Pancreas (tissue), 10 donors: ENCODE data around the gene FAM184B. TPM values are rescaled to one million over a fixed set of nuclear protein-coding genes. Genes with fewer than 3 reads are reported as not detected.

ENCODE experiments used
- ATAC-seq, 4 donors: fragments of 200-7000 bp; cut with Tn5 transposase; one replicate each; pipeline versions ENCODE4 v1.8.0 to v1.9.1; 2020; ENCODE audit warnings: mild to moderate bottlenecking in 4 of 4, moderate library complexity in 4 of 4
- DNase-seq, 6 donors: peaks; one replicate each; pipeline ENCODE4 v3.0.0-alpha.2; 2020
- FAIRE-seq: peaks from 2 replicates; lab custom pipeline; 2012; peaks lifted over from hg19 to GRCh38; lab: Jason Lieb, UNC
- H3K27ac ChIP-seq, 4 donors: fragments of 200-600 bp; sonication (generic); 1 replicate in 3 of 4; 2 replicates in 1 of 4; pipeline versions ENCODE4 v1.5.0 to v1.8.0; 2020
- H3K27me3 ChIP-seq, 4 donors: fragments of 200-600 bp; one replicate each; pipeline ENCODE4 v1.8.0; 2021
- H3K36me3 ChIP-seq, 3 donors: fragments of 200-600 bp; sonication (generic) in 1 of 3; one replicate each; pipeline versions ENCODE4 v1.5.0 to v1.8.0; 2020 to 2021
- H3K4me1 ChIP-seq, 3 donors: fragments of 200-600 bp; one replicate each; pipeline ENCODE4 v1.8.0; 2021
- H3K4me3 ChIP-seq, 4 donors: fragments of 200-600 bp; sonication (generic) in 2 of 4; one replicate each; pipeline versions ENCODE4 v1.5.0 to v1.8.0; 2020 to 2021
- H3K9me3 ChIP-seq, 4 donors: fragments of 200-600 bp; one replicate each; pipeline ENCODE4 v1.8.0; 2021
- WGBS, 2 donors: extraction: QIAGEN DNeasy Blood & Tissue Kit; methylation state at CpG; one replicate each; pipeline ENCODE4 v1.1.7; 2013; 5-methylcytosine and 5-hydroxymethylcytosine counted together
- intact Hi-C, 3 donors: fragments of 100-400 bp; cut with DNase I; formaldehyde crosslinking; loops; one replicate each; pipeline versions ENCODE4 v1.11.1 to v1.14.2; 2022
- polyA plus RNA-seq, 2 donors: library from polyadenylated mRNA; stranded (reverse); fragments of 200-250 nt; gene quantifications; one replicate each; pipeline ENCODE4 v1.2.3, GENCODE V29; 2013
- total RNA-seq, 6 donors: library from RNA; stranded (reverse); fragmentation: NEBNext Ultra II Directional in 4 of 6; extraction: Animal tissue kit (Norgen Biotek cat#: 25700) in 4 of 6; gene quantifications; one replicate each; pipeline versions ENCODE4 v1.2.1 to v1.2.4, GENCODE V29; 2021 to 2023
- TF ChIP-seq, protein P1 (sequence below), 4 donors: fragments of 200-600 bp; sonication (generic) in 3 of 4; IDR thresholded peaks; one replicate each; pipeline versions ENCODE4 v1.5.0 to v1.8.0; 2021; ENCODE audit warnings: antibody characterized with exemption in 4 of 4
- donor health status: healthy with polysubstance abuse.
- donor health status: DM: no; HTN: no; CAD: no; lungs with moderate emphysema.
- donor health status: DM: no; HTN: no; CAD: no.
- donor health status: control.
- donor health status: control.
- donor health status: Bipolar disorder and iron deficiency.
- donor health status: DM: yes; HTN: yes; CAD: no.
- donor health status: DM: no; HTN: no; CAD: no.
- donor health status: DM: no; HTN: no; CAD: no.
- donor health status: DM: yes; HTN: yes; CAD: no.

The FAM184B gene
- total and polyA plus RNA-seq, 8 donors, result 0.04 to 0.07 TPM; not detected in 6

DNA sequence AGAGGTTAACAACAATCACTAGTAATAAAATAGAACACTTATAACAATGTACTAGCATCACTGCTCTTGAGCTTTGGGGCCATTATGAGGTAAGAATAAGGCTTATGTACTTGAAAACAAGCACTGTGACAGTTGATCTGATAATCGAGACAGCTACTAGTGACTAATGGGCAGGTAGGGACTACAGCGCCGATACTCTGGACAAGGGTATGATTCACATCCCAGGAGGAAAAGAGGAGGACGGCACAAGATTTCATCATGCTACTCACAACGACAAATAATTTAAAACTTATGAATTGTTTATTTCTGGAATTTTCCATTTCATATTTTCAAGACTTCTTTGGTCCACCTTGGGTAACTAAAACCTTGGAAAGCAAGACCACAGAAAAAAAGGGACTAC is 62.3 kb downstream of the FAM184B start:
- H3K27ac ChIP-seq, result no peak overlapping the region
- TF ChIP-seq, protein P1, sequence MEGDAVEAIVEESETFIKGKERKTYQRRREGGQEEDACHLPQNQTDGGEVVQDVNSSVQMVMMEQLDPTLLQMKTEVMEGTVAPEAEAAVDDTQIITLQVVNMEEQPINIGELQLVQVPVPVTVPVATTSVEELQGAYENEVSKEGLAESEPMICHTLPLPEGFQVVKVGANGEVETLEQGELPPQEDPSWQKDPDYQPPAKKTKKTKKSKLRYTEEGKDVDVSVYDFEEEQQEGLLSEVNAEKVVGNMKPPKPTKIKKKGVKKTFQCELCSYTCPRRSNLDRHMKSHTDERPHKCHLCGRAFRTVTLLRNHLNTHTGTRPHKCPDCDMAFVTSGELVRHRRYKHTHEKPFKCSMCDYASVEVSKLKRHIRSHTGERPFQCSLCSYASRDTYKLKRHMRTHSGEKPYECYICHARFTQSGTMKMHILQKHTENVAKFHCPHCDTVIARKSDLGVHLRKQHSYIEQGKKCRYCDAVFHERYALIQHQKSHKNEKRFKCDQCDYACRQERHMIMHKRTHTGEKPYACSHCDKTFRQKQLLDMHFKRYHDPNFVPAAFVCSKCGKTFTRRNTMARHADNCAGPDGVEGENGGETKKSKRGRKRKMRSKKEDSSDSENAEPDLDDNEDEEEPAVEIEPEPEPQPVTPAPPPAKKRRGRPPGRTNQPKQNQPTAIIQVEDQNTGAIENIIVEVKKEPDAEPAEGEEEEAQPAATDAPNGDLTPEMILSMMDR (IDR thresholded peaks at IDR 0.05), result no peak
- intact Hi-C loops, result no loop called here
- no peaks in the 10 kb centered on the region for H3K36me3 ChIP-seq
- 19 to 30% methylated on average over 5 of the region's 5 CpGs for whole genome bisulfite sequencing, 2 donors
- no peaks in the 10 kb centered on the region for H3K27me3 ChIP-seq
- FAIRE-seq, result no peak
- no peak for DNase-seq
- H3K4me3 ChIP-seq, result no peak overlapping the region
- H3K9me3 ChIP-seq, result no peaks in the 10 kb centered on the region
- no peaks in the 10 kb centered on the region for H3K4me1 ChIP-seq
- ATAC-seq, result peak in 1 of 4 donors; percentile 20

DNA sequence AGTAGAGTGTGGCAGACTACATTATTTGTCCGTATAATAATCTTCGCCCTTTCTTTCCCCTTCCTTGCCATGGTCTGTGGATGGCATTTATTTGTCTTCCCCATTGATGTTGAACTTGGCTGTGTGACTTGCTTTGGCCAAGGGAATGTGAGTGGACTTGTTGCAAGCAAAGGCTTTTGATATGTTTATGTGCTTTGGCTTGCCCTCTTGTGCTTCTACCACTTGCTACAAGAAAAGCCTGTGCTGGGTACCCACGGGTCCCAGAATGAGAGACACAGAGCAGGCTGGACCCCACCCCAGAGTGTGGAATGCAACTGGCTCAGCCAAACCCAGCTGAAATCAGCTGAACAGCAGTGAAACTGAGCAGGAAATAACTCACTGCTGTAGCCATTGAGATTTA is 63.0 kb downstream of the FAM184B start:
- FAIRE-seq (no peak), DNase-seq (no peak), ATAC-seq (no peak)
- H3K4me1 ChIP-seq, result no peaks in the 10 kb centered on the region
- H3K27ac ChIP-seq, result no peak overlapping the region
- TF ChIP-seq, protein P1 (IDR thresholded peaks at IDR 0.05), result no peak
- no peaks in the 10 kb centered on the region for H3K36me3 ChIP-seq
- no peak overlapping the region for H3K4me3 ChIP-seq
- WGBS, 2 donors, result 50 to 61% methylated on average over 3 of the region's 3 CpGs
- H3K9me3 ChIP-seq, result no peaks in the 10 kb centered on the region
- H3K27me3 ChIP-seq, result no peaks in the 10 kb centered on the region
- intact Hi-C loops, result no loop called here

DNA sequence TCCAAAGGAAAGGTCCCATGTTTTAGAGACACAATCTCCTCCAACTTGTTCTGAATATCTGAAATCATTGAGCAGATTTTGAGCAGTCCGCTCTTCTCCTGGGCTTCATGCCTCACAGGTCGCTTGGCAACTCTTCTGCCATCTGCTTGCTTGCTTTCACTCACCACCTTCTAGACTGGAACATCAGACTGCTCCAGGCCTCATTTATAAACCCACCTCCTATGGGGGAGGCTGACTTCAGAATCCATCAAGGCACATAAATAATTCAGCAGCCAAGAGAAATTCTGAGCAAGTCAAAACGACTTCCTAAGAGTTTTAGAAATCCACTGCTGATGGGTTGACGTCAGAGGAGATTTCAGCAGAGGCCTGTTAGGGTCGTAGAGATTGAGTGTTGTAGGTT is 64.1 kb downstream of the FAM184B start:
- H3K9me3 ChIP-seq, result no peaks in the 10 kb centered on the region
- H3K27me3 ChIP-seq, result no peaks in the 10 kb centered on the region
- 59 to 65% methylated on average over 5 of the region's 5 CpGs for WGBS, 2 donors
- ATAC-seq (no peak), DNase-seq (no peak), FAIRE-seq (no peak)
- H3K4me3 ChIP-seq, result no peak overlapping the region
- TF ChIP-seq, protein P1 (IDR thresholded peaks at IDR 0.05), result no peak
- intact Hi-C loops, result no loop called here
- H3K36me3 ChIP-seq, result no peaks in the 10 kb centered on the region
- H3K27ac ChIP-seq, result no peak overlapping the region
- no peaks in the 10 kb centered on the region for H3K4me1 ChIP-seq

DNA sequence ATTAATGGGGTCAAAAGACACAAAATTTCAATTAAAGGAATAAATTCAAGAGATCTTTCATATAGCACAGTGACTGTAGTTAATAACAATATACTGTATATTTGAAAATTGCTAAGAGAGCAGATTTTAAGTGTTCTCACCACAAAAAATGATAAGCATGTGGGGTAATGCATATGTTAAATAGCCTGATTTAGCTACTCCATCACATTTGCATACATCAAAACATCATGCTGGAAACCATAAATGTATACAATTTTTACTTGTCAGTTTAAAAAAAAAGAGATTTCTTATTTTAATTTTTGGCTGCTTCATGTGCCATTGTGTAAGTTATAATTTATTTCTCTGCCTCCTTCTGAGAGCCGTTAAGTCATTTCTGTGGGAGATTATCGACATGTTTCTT is 65.9 kb downstream of the FAM184B start:
- Histone ChIP-seq H3K4me3 (no peak overlapping the region), H3K27me3 (no peaks in the 10 kb centered on the region), H3K9me3 (no peaks in the 10 kb centered on the region), H3K4me1 (no peaks in the 10 kb centered on the region), H3K36me3 (no peaks in the 10 kb centered on the region), H3K27ac (no peak overlapping the region)
- no peak for ATAC-seq
- 76 to 80% methylated on average over 2 of the region's 2 CpGs for WGBS, 2 donors
- intact Hi-C loops, result no loop called here
- TF ChIP-seq, protein P1 (IDR thresholded peaks at IDR 0.05), result no peak
- no peak for DNase-seq
- no peak for FAIRE-seq

DNA sequence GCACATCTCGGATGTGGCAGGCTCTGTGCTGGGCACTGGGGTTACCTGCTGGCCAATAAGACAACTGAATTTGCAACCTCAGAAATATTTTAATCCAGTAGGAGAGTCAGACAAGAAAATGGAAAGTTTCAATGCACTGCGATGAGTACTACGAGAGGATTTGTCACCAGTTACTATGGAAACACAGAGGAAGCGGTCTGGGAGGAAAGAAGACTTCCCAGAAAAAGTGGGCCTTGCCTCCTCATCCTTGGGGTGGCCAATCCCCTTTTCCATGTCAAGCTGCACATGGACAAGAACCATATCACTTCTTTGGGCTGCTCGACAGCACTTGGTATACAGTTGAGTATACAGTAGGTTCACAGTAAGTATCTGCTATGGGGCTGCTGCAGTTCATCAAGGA is 67.6 kb downstream of the FAM184B start:
- no peak for DNase-seq
- Histone ChIP-seq H3K27ac (no peak overlapping the region), H3K4me1 (no peaks in the 10 kb centered on the region), H3K4me3 (no peak overlapping the region), H3K9me3 (no peaks in the 10 kb centered on the region), H3K27me3 (no peaks in the 10 kb centered on the region), H3K36me3 (no peaks in the 10 kb centered on the region)
- ATAC-seq, result no peak
- TF ChIP-seq, protein P1 (IDR thresholded peaks at IDR 0.05), result no peak
- no peak for FAIRE-seq
- intact Hi-C loops, result no loop called here
- 85 to 94% methylated on average over 5 of the region's 5 CpGs for WGBS, 2 donors
